GM12891 (cell line): Measurements from ENCODE around the gene ARHGAP45.
"Not testable (repeated sequence)": the region's sequence is repeated elsewhere in the genome, so short reads cannot be mapped to it uniquely, and the experiment has no call there.

Experiments
- DNase-seq: peaks from one replicate; pipeline ENCODE4 v3.0.0; 2011; ENCODE audit warnings: low spot score; ENCODE audit not compliant: insufficient read length
- FAIRE-seq: peaks from 2 replicates; lab custom pipeline; 2011; peaks lifted over from hg19 to GRCh38; lab: Jason Lieb, UNC
- PAX5 ChIP-seq: IDR thresholded peaks from 2 replicates; pipeline ENCODE4 v1.6.1; 2011; ENCODE audit warnings: low read length, moderate library complexity, mild to moderate bottlenecking; ENCODE audit not compliant: insufficient read depth, severe bottlenecking
- POLR2A ChIP-seq: IDR thresholded peaks from 2 replicates; pipeline ENCODE4 v1.6.1; 2011; ENCODE audit warnings: low read depth, low read length, control low read depth
- POLR2AphosphoS5 ChIP-seq: IDR thresholded peaks from 2 replicates; pipeline ENCODE4 v1.6.1; 2011; ENCODE audit warnings: low read depth, low read length, control low read depth
- POU2F2 ChIP-seq: IDR thresholded peaks from 2 replicates; pipeline ENCODE4 v1.6.1; 2011; ENCODE audit warnings: low read depth, mild to moderate bottlenecking, control low read depth, low read length, moderate library complexity
- SPI1 ChIP-seq: IDR thresholded peaks from 2 replicates; pipeline ENCODE4 v1.6.1; 2011; ENCODE audit warnings: low read depth, low read length, control low read depth
- TAF1 ChIP-seq: IDR thresholded peaks from 2 replicates; pipeline ENCODE4 v1.6.1; 2011; ENCODE audit warnings: low read depth, low read length, control low read depth

Gene ARHGAP45

DNA sequence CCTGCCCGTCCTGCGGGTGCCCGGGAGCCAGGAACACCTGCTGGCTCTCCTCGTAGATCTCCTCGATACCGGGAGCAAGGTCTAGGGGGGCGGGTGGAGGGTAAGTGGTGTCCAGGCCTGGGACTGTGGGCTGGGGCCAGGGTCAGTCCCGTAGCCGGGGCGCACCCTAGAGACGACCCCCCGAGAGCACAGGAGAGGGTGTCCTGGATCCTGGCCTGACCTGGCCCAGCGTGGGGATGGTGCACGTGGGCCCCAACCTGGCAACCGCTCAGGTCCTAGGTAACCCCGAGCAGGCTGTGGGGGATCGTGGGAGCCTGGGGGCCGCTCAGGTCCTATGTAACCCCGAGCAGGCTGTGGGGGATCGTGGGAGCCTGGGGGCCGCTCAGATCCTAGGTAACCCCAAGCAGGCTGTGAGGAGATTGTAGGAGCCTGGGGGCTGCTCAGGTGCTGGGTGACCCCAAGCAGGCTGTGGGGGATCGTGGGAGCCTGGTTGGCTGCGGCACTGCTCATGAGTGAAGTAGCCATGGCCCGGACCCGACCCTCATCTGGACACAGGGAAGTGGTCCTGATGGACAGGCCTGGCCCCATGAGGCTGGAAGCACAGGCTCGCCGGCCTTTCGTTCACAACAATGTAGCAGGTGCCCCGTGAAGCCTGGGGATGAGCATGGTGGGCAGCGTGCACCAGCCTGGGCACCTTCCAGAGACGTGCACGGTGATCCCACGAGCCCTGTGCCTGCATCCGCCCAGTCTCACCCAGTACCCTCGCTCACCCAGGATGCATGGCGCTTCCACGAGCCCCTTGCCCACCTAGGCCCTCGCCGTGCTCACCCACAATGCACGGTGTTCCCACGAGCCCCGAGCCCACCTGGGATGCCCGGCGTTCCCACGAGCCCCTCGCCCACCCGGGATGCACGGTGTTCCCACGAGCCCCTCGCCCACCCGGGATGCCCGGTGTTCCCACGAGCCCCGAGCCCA, 43.0 kb downstream of the ARHGAP45 start:
- TF ChIP-seq SPI1 (no peak), POLR2A (peak; percentile 10; the same call in 1 of the 2 replicates)
- no peak for DNase-seq
- no peak for FAIRE-seq

DNA sequence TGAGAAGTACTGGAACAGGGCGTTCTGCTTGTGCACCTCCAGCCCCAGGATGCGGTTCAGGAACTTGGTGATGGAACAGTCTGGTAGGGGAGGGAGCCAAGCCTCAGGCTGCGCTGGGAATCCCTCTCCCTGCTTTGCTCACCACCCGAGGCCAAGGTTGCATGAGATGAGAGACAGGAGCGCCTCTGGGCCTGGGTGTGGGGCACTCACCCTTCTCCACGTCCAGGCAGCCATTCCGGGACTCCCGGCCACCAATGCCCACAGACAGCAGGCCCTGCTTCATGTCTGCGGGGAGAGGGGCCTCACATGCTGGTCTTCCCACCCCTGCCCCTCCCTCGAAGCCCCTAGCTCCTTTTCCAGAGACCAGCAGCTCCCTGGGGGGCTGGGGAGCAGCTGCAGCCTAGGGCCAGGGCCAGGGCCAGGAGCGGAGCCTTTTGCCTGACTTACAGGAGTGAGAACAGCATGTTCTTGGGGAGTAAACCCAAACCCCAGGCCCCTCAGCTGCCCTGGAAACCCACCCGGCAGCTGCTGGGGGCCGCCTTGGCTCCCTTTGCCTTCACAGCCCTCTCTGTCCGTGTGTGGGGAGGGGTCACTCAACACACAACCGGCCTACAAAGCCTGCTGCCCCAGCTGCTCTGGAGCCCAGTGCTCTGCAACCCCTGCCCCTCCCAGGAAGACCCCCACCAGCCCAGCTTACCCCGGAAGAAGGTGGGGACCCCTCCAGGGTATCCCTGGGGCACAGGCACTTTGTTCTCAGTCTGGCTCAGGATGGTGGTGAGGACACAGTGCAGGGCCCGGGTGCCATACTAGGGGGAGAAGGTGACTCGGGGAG, 44.1 kb downstream of the ARHGAP45 start:
- FAIRE-seq = no peak
- TF ChIP-seq POLR2A = no peak
- TF ChIP-seq POU2F2 = no peak
- TF ChIP-seq SPI1 = no peak
- TF ChIP-seq PAX5 = no peak
- no peak for TF ChIP-seq POLR2AphosphoS5
- TF ChIP-seq TAF1 = no peak

GRCh38 chr19:1111641-1112267, 44.8 kb downstream of the ARHGAP45 start:
- no peak for TF ChIP-seq TAF1
- TF ChIP-seq POU2F2 = no peak
- no peak for TF ChIP-seq POLR2AphosphoS5
- no peak for TF ChIP-seq PAX5
- TF ChIP-seq POLR2A = no peak
- no peak for TF ChIP-seq SPI1
- no peak for FAIRE-seq
- DNase-seq = no peak

More for the DNA sequence above, 44.1 kb downstream of the ARHGAP45 start:
- DNase-seq = no peak

- FAIRE-seq (no peak), DNase-seq (no peak)
Measured at GRCh38 chr19:1112268-1113029, 45.5 kb downstream of the ARHGAP45 start.

GRCh38 chr19:1113030-1113985, 46.3 kb downstream of the ARHGAP45 start:
- peak; percentile 32 for TF ChIP-seq POLR2AphosphoS5
- TF ChIP-seq POLR2A = no peak
- TF ChIP-seq TAF1 = no peak
- no peak for TF ChIP-seq SPI1
- no peak for TF ChIP-seq PAX5
- no peak for TF ChIP-seq POU2F2
- FAIRE-seq (peak; percentile 96), DNase-seq (peak; percentile 99)

More at GRCh38 chr19:1112268-1113029, 45.5 kb downstream of the ARHGAP45 start:
- TF ChIP-seq POLR2A = no peak
- no peak for TF ChIP-seq TAF1
- TF ChIP-seq SPI1 = no peak
- no peak for TF ChIP-seq PAX5
- TF ChIP-seq POLR2AphosphoS5 = no peak; the same call in 1 of the 2 replicates
- no peak for TF ChIP-seq POU2F2

- FAIRE-seq (peak; percentile 55), DNase-seq (no peak)
- TF ChIP-seq SPI1 (no peak), POLR2AphosphoS5 (no peak)
Measured at GRCh38 chr19:1113986-1114483, 47.1 kb downstream of the ARHGAP45 start.

DNA sequence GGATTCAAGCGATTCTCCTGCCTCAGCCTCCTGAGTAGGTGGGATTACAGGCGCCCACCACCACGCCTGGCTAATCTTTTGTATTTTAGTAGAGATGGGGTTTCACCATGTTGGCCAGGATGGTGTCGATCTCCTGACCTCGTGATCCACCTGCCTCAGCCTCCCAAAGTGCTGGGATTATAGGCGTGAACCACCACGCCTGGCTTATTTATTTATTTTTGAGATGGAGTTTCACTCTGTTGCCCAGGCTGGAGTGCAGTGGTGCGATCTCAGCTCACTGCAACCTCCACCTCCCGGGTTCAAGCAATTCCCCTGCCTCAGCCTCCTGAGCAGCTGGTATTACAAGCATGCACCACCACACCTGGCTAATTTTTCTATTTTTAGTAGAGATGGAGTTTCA, 47.8 kb downstream of the ARHGAP45 start:
- not testable (repeated sequence) for DNase-seq, FAIRE-seq

GRCh38 chr19:1115646-1116420, 48.9 kb downstream of the ARHGAP45 start:
- DNase-seq = no peak
- TF ChIP-seq TAF1 = no peak
- no peak for TF ChIP-seq PAX5
- TF ChIP-seq POLR2A = no peak
- no peak for TF ChIP-seq POLR2AphosphoS5
- no peak for TF ChIP-seq POU2F2
- no peak for TF ChIP-seq SPI1
- no peak for FAIRE-seq
